AG09309 (cell line): ENCODE data around the gene INO80C.

Experiments used
- DNase-seq: peaks from one replicate; pipeline ENCODE4 v3.0.0-alpha.2; 2010; ENCODE audit warnings: low read depth
- H3K4me3 ChIP-seq: 2 replicates; pipeline ENCODE4 v1.5.1; 2011; ENCODE audit warnings: mild to moderate bottlenecking, low read depth, low read length, moderate library complexity; ENCODE audit not compliant: control insufficient read depth
- TF ChIP-seq, protein P1 (sequence below): IDR thresholded peaks from 2 replicates; pipeline ENCODE4 v1.5.1; 2011; ENCODE audit warnings: mild to moderate bottlenecking, low read depth, low read length, inconsistent platforms; ENCODE audit not compliant: insufficient read depth, control insufficient read depth; ENCODE audit errors: missing control alignments

INO80C gene, protein sequence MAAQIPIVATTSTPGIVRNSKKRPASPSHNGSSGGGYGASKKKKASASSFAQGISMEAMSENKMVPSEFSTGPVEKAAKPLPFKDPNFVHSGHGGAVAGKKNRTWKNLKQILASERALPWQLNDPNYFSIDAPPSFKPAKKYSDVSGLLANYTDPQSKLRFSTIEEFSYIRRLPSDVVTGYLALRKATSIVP

DNA sequence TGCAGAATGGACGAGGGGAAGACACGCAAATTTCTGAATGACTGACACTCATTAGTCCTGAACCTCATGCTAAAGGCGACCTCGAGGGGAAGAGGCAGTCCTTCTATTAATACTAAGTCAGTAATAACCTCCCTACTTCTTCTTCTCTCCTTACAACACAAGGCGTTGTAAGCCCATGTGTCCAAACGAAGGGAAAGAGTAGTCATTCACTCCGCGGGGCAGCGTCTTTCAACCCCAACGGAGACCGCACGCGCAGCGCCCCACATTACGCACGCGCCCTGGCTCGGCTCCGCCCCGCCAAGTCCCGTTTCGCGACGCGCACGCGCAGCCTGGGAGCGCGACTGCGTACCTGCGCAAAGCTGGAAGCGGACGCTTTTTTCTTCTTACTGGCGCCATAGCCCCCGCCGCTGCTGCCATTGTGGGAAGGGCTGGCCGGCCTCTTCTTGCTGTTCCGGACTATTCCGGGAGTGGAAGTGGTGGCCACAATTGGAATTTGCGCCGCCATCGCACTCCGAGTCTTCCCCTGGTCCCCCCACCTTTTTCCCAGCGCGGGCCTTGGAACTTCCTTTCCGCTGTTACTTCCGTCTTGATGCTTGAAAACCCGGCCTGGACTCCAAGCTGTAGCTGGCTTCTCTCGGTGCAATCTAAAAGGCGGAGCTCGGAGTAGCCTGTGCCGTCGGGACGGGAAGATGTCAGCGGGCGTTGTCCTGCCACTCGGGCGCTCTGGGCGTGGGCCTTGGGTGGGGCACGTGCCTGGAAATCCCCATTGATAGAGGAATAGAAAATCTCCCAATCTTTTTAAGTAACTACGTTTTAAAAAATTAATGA, at the start of gene INO80C:
Gene INO80C, minus strand, starts transcription at position 591 of the 828 bp plus-strand sequence. Its CDS starts 86 bp downstream, at position 505.
- TF ChIP-seq, protein P1, sequence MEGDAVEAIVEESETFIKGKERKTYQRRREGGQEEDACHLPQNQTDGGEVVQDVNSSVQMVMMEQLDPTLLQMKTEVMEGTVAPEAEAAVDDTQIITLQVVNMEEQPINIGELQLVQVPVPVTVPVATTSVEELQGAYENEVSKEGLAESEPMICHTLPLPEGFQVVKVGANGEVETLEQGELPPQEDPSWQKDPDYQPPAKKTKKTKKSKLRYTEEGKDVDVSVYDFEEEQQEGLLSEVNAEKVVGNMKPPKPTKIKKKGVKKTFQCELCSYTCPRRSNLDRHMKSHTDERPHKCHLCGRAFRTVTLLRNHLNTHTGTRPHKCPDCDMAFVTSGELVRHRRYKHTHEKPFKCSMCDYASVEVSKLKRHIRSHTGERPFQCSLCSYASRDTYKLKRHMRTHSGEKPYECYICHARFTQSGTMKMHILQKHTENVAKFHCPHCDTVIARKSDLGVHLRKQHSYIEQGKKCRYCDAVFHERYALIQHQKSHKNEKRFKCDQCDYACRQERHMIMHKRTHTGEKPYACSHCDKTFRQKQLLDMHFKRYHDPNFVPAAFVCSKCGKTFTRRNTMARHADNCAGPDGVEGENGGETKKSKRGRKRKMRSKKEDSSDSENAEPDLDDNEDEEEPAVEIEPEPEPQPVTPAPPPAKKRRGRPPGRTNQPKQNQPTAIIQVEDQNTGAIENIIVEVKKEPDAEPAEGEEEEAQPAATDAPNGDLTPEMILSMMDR, result no peak
- peak; percentile 84 for DNase-seq
- peak within 1 kb of the TSS; percentile 47 for H3K4me3 ChIP-seq

DNA sequence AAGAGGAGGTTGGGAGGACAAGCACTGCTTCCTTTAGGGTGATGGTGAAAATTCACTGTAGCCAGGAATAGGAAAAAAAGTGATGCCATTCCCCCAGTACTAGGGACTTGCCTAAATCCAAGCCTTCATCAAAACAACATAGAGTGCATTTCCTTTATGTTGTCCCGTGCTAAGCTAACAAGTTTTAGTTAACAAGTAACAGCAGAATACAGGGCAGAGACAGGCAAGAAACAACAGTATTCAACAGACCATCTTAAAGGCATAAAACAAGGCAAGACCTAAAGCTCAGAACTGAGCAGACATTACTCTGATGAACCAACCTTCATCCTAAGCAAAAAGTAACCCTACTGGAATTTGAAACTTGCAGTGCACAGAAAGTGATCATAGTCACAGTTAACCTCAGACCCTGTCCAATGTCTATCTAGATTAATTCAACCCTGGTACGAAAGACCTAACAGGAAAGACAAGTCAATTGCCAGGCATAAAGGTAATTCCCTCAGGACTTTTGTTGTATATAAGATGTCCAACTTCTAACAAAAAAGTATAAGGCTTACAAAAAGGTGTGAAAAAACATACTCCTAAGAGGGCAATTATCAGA, 49.3 kb upstream of the INO80C start:
- TF ChIP-seq, protein P1, result no peak
- H3K4me3 ChIP-seq, result no peak overlapping the region
- DNase-seq, result no peak

DNA sequence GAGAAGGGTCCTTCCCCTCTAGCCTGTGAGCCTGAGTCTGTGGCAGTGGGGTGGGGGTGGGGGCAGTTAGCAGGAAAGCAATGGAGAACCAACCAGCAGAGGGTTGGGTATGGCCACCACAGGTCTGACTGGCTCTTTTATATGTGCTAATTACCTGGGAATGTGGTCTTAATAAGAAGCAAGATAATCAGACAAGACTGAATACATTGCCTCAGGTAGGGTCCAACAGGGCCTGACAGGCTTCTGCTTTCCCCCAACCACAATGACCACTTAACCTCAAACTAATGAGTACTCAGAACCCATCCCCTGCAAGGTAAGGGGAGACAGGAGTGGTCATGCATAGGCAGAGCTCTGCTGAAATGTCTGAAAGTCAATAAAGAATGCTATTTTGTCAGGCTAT, 44.6 kb upstream of the INO80C start:
- H3K4me3 ChIP-seq, result no peak overlapping the region
- DNase-seq, result no peak
- TF ChIP-seq, protein P1, result no peak

DNA sequence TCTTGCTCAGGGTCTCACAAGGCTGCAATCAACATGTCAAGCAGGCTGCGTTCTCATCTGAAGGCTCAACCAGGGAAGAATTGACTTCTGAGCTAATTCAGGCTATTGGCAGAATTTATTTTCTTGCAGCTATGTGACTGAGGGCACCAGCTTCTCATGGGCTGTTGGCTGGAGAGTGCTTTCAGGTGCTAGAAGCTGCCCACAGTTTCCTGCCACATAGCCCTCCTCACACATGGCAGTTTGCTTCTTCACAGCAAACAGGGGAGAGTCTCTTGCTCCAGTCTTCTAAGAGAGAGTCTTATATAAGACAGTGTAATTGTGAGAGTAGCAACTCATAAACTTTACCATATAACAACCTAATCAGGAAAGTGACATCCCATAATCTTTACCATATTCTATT, 37.5 kb upstream of the INO80C start:
- H3K4me3 ChIP-seq, result no peak overlapping the region
- TF ChIP-seq, protein P1, result no peak
- no peak for DNase-seq

DNA sequence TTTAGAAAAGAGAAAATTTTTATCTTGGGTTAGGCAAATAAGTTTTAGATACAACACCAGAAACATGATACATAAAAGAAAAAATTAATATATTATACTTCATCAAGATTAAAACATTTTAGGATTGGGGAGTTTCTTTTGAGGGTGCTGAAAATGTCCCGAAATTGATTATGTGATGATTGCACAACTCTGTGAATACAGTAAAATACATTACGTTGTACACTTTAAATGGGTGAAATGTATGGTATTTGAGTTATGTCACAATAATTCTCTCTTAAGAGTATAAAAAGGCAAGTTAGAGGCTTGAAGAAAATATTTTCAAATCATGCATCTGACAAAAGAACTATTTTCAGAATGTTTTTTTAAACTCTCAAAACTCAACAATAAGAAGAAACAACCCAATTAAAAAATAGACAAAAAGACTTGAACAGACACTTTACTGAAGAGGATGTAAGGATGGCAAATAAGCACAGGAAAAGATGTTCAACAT, 36.2 kb upstream of the INO80C start:
- TF ChIP-seq, protein P1, result no peak
- no peak for DNase-seq
- no peak overlapping the region for H3K4me3 ChIP-seq

DNA sequence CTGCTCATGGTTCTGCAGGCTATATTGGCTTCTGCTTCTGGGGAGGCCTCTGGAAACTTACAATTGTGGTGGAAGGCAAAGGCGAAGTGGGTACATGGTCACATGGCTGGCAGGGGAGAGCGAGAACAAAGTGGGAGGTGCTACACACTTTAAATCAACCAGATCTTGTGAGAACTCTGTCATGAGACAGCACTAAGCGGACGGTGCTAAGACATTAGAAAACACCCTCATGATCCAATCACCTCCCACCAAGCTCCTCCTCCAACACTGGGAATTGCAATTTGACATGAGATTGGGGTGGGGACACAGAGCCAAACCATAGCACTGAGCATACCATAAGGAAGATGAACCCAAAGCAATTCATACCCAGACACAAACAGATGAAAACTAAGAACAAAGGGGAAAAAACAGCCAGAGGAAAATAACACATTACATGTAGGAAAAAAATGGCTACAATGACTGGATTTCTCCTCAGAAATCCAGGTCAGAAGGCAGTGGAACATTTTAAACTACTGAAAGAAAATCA, 31.1 kb upstream of the INO80C start:
- H3K4me3 ChIP-seq, result no peak overlapping the region
- no peak for DNase-seq
- TF ChIP-seq, protein P1, result no peak
